Activated CD4-positive, alpha-beta T cell treated with anti-CD3 and anti-CD28 coated beads for 4 hours (primary cell): Measurements from ENCODE around the gene IL1RAPL2.
"Not testable (repeated sequence)": the region's sequence is repeated elsewhere in the genome, so short reads cannot be mapped to it uniquely, and the experiment has no call there.

Experiments
- DNase-seq, 2 donors: peaks; one replicate each; pipeline ENCODE4 v3.0.0-alpha.2; 2020

IL1RAPL2 gene

DNA sequence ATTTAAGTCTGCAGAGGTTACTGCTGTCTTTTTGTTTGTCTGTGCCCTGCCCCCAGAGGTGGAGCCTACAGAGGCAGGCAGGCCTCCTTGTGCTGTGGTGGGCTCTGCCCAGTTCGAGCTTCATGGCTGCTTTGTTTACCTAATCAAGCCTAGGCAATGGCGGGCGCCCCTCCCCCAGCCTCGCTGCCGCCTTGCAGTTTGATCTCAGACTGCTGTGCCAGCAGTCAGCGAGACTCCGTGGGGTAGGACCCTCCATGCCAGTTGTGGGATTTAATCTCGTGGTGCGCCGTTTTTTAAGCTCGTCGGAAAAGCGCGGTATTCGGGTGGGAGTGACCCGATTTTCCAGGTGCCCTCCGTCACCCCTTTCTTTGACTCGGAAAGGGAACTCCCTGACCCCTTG is 111.5 kb downstream of the IL1RAPL2 start:
- not testable (repeated sequence) for DNase-seq

DNA sequence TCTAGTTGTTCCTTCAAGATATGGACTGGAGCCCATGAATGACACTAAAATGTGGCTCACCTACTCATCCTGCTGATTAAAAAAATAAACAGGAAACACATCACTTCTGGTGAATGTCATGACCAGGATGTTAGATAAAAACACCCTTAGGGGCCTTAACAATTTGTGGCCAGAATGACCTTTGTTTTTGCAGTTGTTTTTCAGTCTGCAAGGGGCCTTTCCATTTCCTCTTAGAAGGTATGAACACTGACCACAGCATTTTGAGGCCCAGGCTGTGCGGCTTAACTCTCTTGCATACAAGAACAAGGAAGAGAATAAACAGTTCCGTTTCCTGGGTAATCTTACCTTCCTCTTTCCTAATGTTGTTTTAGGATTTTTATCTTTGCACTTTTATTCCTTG is 113.2 kb downstream of the IL1RAPL2 start:
- DNase-seq = no peak

DNA sequence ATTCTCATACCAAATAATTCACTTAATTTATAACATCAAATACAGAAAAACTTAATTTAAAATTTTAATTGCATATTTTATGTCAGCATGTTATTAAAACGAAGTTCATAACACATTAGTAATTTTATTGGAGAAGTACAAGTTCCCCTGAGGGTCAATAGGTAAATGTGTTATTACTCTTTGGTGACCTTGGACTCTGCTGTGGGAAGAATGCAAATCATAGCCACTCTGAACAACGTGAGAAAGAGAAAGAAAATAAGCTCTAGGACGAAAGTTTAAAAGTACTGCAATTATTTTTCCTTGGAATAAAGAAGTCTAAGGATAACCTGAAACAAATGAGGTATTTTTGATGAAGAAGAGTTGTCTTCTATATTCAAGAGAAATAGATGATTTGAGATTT is 115.2 kb downstream of the IL1RAPL2 start:
- no peak for DNase-seq

DNA sequence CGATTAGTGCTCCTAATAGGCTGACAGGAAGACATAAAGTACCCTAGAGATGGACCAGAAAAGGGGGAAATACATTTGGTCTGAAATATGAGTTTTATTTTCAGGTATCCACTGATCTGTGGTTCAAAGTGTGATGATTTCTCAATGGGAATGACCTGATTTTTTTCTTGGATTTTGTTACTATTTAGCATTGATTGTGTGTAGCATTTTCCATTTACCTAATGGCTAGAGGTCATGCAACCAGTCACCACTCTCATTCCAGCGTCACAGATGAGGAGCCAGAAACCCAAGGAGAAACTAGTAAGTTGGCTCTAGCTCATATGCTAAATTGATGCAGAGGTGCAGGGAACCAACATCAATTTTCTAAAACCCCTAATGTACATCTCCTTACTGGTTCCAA is 118.1 kb downstream of the IL1RAPL2 start:
- DNase-seq = no peak

DNA sequence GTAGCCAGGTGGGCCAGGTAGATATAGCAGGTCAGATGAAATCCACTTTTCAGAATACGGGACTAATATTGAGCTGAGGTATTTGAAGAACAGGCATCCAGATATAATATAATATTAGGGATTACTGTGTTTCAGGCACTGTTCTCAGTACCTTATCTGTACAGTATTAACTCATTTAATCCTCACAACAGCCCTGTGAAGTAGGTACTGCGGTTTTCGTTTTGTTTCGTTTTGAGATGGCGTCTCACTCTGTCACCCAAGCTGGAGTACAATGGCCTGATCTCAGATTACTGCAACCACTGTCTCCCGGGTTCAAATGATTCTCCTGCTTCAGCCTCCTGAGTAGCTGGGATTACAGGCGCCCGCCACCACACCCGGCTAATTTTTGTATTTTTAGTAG is 129.6 kb downstream of the IL1RAPL2 start:
- no peak for DNase-seq

DNA sequence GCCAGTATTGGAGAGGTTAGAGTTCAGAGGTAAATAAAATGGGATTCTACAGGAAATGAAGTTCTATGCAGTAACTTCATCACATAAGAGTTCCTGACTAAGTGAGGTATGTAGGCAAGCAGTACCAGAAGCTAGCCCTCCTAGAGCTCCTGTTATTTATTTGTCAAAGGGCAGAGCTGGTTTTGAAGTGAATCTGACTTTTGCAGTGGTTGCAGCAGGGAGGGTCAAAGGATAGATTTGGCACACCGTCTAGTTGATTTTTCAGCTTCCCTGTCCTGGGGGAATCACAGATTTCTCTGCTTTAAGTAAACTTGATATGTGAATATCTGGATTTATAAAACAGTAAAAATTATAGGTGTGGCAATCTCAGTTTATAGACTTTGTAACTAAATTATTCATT is 130.7 kb downstream of the IL1RAPL2 start:
- no peak for DNase-seq

DNA sequence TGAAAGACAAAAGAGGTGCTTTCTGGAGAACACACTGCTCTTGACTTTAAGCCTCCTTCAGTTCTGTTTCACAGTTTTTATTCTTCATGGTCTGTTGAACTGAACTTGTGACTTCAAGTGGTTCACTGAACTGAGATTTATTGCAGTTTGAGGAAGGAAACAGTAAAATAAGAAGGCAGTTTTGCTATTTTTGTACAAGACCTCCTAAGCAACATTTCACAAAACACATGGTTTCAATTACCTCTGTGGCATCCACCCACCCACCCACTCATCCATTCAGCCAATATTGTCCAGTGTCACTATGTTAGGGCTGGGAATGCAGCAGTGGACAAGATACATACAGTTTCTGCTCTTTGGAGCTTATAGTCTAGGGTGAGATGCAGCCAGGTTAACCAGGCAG is 131.3 kb downstream of the IL1RAPL2 start:
- DNase-seq = no peak

DNA sequence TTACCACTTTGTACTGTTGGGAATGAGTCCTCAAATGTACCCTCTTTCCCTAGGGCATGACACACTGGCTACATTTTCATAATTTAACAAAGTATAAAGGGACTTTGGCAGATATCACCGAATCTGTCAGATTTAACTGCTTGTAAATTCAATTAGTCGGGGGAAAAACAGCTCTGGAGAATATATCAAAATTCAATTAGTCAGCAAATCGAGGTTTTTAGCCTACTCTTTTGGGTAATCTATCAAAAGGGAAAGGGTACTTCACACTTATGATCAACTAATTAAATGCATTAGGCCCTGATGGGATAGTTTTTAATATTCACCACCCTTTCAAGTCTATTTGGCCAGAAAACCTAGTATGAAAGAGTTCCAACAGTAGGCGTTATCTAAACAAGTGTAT is 141.0 kb downstream of the IL1RAPL2 start:
- DNase-seq = no peak

DNA sequence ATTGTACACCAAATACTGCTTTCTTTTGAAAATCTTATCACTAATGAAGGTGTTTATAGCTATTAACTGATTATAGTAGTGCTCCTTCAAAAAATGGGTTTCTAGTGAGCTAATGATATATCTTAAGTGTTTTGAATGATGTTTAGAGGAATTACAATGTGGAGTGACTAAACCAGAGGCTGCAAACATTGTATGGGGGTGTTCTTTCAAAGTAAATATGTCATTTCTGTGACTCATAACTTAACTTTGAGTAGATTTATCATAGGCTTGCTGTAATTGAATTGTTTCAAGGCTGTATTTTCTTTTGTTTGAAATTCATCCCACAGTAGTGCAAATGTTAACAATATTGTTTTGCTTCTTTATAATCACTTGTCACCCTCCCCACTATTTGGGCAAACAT is 141.6 kb downstream of the IL1RAPL2 start:
- DNase-seq = no peak

DNA sequence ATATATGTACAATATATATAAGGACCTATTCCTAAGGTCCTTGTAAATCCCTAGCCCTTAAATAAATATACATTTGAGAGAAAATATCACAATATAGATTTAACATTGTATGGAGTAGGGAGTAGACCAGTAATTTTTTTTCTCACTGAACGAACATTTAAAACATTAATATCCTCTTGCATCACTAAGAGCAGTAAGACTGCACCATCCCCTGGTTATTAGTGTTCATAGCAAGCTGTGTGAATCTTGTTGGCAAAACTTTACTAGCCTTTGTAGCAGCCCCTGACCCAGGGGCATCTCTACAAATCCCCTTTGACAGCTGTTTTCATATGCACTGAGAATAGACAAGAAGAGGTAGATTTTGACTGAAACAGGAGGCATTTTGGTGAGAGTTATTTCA is 146.5 kb downstream of the IL1RAPL2 start:
- no peak for DNase-seq

DNA sequence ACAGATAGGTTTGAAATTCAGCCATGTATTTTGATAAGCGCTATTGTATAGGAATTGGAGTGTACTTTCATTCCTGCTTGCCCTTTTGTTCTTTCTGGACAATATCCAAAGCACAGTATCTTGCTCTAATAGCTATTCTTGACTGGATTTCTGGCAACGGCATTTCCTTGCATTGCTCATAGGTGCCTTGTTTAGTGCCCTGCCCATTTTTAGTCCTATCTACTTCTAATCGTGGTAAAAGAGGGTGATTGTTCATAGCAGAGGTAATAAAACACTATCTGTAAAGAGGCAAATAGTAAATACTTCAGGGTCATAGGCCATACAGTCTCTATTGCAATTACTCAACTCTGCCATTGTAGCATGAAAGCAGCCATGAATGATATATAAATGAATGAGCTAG is 155.9 kb downstream of the IL1RAPL2 start:
- DNase-seq = no peak

DNA sequence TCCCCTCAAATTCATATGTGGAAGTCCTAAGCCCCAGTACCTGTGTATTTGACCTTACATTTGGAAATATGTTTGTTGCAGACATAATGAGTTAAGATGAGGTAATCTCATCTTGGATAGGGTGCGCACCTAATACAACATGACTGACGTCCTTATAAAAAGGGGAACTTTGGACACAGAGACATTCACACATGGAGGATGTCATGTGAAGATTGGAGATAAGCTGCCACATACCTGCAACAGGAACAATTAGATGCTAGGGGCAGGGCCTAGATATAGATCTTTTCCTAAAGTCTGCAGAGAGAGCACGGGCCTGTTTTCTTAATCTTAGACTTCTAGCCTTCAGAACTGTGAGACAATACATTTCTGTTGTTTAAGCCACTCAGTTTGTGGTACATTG is 162.5 kb downstream of the IL1RAPL2 start:
- no peak for DNase-seq

DNA sequence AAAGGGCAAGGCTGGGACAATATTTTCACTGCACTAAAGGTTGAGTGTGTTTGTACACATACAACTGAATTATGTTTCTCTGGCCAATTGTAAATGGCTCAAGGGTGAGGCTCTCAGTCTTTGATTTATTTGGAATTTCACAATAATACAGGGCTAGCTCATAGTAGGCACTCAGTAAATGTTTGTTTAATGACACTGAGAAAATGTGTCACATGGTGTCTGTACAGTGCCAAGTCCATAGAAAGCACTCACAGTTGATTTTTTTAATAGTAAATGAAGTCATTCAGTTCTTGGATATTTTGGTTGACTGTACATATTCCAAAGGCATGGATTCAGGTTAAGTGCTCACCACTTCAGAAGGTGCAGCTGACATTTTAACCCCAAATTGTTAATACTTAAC is 176.4 kb downstream of the IL1RAPL2 start:
- no peak for DNase-seq

DNA sequence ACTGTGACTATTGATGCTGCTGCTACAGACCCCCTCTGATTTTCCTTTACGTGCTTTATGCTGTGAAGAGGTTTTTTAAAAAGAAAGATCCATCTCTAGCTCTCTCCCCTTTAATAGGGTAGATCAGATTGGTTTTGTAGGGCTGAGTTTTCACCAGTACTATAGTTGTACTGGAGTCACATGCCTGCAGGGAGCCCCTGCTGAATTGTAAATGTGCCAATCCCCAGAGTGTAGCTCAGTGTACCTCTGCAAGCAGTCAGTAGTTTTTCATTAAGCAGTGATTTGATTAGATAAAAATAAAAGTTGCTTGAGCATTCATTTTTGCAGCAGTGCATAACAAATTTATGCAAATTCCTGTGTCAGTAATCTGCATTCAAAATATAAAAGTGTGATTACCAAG is 179.2 kb downstream of the IL1RAPL2 start:
- no peak for DNase-seq

DNA sequence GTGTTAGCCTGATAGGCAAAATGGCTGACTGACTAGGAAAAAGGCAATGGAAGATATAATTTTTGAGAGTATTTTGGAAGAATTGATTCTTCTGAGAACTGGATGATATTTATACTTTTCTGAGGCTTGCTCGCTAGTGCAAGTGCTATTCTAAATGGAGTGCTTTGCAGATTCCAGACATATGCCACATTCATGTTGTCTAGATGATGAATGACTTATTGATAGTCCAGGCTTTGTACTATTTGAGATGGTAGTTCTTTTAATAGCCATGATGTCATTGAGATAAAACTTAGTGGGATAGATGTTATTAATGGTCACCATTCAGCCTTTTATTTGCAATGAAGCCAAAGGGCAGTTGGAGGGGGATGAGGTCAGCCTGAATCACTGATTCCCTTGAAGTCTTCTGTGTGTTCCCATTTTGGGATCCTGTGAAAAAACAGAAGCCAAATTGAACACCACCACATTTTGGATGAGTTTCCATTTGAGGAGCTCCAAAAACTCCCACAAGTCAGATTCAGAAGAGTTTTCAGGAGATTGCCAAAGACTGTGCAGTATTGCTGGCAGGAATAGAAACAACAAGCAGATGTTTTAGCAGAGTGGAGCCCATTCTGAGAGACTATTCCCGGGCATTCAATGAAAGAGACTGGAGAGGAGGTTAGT is 184.1 kb downstream of the IL1RAPL2 start:
- DNase-seq = no peak

DNA sequence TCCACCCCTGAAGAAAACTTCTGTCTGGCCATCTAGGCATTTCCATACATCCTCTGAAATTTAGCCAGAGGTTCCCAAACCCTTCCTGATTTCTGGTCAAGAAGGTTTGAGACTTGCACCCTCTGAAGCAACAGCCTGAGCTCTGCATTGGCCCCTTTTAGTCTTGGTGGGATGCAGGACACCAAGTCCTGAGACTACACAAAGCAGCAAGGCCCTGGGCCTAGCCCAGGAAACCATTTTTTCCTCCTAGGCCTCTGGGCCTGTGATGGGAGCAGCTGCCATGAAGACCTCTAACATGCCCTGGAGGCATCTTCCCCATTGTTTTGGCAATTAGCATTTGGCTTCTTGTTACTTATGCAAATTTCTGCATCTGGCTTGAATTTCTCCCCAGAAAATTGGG is 196.6 kb downstream of the IL1RAPL2 start:
- DNase-seq = no peak

DNA sequence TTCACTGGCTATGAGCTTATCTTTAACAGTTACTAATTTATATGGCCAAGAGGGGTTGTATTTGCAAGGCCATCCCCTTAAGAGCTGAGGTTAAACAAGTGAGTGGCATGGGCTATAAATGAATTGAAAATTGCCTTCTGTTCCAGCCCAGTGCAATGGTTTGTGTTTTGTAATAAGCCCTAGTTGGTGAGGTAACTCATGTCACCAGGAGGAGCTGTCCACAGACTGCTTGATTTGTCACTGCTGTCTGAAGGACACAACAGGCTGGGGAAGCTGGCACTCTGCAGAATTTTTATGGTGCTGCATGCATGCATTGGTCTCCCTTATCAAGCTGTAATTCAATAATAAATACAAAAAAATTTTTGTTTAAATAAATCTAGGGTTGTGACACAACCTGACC is 223.8 kb downstream of the IL1RAPL2 start:
- no peak for DNase-seq

DNA sequence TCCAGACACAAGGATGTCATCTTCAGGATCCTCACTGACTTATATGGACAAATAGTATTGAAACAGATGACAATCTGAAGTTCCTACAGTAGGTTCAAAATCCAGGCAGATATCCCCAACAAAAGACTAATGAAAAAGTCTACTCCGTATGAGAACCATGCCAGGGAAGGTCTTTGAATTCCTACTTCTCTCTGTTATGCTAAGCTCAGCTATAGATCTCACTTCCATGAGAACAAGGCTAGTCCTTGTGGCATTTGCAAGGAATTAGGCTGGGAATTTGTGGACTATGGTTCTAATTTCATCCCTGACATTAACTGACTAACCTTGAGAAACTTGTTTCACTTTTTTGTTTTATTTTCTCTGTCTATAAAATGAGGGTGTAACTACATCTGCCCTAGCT is 229.8 kb downstream of the IL1RAPL2 start:
- DNase-seq = no peak

DNA sequence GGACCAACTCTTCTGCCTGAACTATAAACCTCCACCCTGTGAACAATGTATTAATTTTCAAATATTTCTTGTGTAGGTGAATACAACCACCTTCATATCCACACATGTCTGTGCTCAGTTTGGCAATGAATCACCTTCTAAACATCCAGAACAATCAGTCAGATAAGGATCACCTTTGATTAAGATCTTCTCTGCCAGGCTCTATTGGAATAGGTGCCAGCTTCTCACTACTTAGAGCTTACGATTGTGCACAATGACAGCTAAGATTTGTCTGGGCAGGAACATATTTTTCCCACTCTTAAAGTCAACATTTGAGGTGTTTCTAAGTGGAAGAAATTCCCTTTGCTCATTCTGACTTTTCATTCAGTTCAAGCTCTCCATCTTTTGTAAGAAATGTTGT is 237.2 kb downstream of the IL1RAPL2 start:
- no peak for DNase-seq

DNA sequence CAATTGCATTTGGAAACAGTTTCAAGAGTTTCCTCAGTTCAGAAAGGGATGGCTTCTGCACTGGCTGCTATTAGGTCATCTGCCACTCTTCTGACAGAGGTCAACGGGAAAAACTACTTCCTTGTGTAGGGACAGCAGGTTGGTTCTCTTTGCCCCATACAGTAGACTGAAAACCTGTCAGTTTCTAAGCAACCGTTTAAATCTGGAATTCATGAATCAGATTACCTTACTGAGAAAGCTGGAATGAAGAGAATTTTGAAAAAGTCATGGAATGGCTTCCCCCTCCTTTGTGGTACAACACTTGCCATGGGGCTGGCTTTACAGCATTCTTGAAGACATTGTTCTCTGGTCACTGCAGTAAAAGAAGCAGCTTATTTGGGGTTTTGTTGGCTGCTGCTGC is 240.3 kb downstream of the IL1RAPL2 start:
- no peak for DNase-seq

DNA sequence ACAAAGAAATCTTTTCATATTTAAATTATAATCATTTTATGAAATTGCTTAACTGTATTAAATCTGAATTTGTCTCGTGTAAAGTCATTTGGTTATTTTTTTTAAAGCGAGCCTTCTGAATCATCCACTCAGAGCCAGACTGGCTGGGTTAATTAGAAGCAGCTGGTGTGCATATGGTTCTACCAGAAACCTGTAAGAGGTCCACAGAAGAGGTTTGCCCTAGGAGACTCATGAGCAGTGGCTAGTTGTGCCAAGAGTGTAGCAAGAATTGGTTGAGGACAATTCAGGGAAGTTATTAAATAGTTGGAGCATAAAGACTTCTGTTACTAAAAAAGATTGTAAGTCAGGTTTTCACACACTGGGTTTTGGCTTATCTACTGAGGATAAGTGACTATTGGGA is 267.4 kb downstream of the IL1RAPL2 start:
- DNase-seq = no peak

DNA sequence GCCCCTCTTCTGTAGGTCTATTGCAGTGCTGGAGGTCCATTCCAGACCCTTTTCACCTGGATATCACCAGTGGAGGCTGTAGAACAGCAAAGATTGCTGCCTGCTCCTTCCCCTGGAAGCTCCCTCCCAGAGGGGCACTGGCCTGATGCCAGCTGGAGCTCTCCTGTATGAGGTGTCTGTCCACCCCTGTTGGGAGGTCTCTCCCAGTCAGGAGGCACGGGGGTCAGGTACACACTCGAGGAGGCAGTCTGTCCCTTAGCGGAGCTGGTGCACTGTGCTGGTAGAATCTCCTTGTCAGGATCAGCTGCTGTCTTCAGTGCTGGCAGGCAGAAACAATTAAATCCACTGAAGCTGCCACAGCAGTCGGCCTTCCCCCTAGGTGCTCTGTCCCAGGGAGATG is 276.6 kb downstream of the IL1RAPL2 start:
- no peak for DNase-seq

DNA sequence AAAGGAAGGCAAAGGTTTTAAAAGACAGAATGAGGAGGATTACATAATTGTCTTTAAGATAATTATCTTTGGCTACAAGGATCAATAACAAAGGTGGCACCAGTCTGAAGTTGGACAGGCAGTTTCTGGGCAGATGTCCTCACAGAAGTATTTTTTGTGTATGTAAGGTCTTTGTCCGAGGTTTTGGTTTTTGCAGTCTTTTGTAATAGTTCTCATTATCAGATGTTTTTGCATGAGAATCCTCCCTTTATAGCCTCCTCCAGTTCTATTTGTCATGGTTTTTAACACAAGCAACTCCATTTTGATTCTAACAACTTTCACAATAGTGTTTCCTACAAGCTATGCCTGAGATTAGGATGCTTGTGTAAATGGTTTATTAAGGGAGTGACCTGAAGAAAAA is 286.2 kb downstream of the IL1RAPL2 start:
- DNase-seq = no peak

DNA sequence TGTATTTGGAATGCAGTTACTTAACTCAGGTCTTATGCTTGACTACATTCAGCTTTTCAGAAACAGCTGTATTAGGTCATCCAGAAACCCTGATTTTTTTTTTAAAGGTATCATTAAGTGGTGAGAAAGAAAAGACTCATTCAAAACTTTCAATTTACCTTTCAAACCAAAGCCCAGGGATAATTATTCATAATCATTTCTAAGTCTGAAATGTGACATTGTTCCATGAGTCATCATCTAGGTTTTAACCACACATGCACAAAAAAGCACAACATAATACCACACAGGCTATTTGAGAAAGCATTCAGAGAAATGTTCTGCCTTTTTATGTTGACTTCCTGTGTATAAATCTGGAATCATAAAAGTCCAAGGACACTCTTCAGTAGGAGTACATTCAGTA is 288.2 kb downstream of the IL1RAPL2 start:
- DNase-seq = no peak

DNA sequence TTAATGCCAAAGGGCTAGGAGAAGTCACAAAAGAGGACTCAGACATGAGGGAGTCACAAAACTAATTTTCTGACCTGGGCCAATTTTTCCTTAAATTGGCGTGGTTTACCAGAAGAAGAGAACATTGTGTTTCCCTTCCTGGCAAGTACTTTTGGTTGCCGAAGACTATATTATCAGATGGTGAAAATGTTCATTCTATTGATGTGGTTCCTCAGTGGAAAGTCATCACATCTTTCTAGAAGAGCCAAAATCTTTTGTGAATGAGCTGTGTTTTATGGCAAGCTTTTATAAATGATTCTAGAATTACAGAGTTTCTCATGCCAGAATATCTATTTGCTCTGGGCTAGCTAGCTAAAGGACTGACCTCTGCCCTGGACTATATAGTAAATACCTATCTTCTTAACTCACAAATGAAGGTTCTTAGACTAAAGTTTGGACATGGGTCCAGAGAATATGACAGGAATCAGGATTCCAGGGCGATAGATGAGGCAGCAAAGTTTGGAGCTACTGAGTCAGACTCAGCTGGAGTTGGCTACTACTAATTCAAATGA is 288.9 kb downstream of the IL1RAPL2 start:
- no peak for DNase-seq

DNA sequence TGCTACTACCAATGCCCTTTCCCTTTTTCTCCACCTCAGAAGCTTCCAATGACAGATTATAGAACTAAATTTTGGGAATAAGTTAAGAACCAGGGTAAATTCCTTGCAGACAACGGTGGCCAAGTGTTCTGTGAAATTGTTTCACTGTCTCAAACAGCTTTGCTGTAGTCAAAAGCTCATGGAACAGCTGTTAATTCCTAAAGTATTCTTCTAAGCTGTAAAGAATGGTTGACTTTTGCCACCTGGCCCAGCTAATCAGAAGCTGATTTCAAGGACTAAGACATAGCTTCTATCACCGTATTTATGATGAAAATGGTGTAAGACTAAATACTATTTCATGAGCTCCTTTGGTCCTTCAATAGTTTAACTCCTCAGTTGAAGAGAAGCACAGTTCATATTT is 297.5 kb downstream of the IL1RAPL2 start:
- no peak for DNase-seq
